GM12864 (cell line): ENCODE results near the gene SEMA6B.

ENCODE experiments used
- DNase-seq: peaks from one replicate; pipeline ENCODE4 v3.0.0-alpha.2; 2011; ENCODE audit warnings: low read depth
- H3K4me3 ChIP-seq: 2 replicates; pipeline ENCODE4 v1.5.1; 2011; ENCODE audit warnings: mild to moderate bottlenecking, low read depth, low read length, control low read depth
- TF ChIP-seq, protein P1 (sequence below): IDR thresholded peaks from 2 replicates; pipeline ENCODE4 v1.5.1; 2011; ENCODE audit warnings: low read depth, mild to moderate bottlenecking, moderate library complexity, low read length, control low read depth, inconsistent platforms; ENCODE audit errors: missing control alignments

Gene SEMA6B

GRCh38 chr19:4522291-4523002 is 37.0 kb downstream of the SEMA6B start:
- TF ChIP-seq, protein P1, sequence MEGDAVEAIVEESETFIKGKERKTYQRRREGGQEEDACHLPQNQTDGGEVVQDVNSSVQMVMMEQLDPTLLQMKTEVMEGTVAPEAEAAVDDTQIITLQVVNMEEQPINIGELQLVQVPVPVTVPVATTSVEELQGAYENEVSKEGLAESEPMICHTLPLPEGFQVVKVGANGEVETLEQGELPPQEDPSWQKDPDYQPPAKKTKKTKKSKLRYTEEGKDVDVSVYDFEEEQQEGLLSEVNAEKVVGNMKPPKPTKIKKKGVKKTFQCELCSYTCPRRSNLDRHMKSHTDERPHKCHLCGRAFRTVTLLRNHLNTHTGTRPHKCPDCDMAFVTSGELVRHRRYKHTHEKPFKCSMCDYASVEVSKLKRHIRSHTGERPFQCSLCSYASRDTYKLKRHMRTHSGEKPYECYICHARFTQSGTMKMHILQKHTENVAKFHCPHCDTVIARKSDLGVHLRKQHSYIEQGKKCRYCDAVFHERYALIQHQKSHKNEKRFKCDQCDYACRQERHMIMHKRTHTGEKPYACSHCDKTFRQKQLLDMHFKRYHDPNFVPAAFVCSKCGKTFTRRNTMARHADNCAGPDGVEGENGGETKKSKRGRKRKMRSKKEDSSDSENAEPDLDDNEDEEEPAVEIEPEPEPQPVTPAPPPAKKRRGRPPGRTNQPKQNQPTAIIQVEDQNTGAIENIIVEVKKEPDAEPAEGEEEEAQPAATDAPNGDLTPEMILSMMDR, result no peak
- no peak overlapping the region for H3K4me3 ChIP-seq

DNA sequence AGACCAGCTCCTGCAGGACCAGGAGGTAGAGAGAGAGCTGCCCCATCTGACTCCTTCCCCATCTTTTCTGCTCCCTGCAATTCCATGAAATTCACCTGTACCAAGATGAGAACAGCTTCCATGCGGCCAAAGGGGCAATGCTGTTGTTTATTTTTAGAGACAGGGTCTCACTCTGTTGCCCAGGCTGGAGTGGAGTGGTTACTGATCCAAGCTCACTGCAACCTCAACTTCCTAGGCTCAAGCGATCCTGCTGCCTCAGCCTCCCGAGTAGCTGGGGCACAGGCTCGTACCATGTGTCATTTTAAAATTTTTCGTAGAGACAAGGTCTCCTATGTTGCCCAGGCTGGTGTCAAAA is 37.6 kb downstream of the SEMA6B start:
- TF ChIP-seq, protein P1, result no peak
- DNase-seq, result no peak
- no peak overlapping the region for H3K4me3 ChIP-seq

More at GRCh38 chr19:4522291-4523002, 37.0 kb downstream of the SEMA6B start:
- no peak for DNase-seq

- TF ChIP-seq, protein P1, result no peak
- H3K4me3 ChIP-seq, result no peak overlapping the region
- DNase-seq, result no peak
Measured at GRCh38 chr19:4521170-4521887, 38.2 kb downstream of the SEMA6B start.

DNA sequence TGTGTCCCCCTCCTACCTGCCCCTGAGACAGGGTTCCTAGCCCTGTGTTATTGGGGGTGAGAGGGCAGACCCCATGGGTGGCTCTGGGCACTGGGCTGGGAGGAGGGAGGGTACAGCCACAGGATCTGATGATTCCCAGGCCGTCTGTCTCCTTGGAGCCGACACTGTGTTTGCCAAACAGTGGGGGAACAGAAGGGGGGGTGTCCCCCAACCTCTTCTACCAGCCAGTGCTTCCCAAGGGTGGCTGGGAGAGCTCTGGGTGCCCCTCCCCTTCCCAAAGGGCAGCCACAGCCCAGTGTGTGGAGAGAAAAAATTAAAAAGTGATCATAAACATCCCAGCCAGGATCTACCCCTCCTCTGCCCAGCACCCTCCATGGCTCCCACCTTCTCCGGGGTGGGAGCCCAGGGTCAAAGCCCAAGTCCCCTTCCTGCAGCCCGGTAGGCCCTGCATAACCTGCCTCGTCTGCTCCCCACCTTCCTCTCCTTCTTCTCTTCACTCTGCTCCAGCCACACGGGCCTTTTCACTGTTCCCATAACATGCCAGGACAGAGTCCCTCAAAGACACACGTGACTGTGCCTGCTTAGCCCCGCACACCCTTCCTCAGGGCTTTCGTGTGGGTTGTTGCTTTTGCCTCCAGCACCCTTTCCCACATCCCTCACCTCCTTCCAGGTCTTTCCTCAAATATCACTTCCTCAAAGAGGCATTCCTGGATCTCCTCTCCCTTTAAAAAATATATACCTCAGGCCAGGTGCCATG is 39.8 kb downstream of the SEMA6B start:
- no peak for DNase-seq
- TF ChIP-seq, protein P1, result no peak
- H3K4me3 ChIP-seq, result no peak overlapping the region

GRCh38 chr19:4519172-4519496 is 40.4 kb downstream of the SEMA6B start:
- TF ChIP-seq, protein P1, result no peak
- no peak for DNase-seq
- no peak overlapping the region for H3K4me3 ChIP-seq

DNA sequence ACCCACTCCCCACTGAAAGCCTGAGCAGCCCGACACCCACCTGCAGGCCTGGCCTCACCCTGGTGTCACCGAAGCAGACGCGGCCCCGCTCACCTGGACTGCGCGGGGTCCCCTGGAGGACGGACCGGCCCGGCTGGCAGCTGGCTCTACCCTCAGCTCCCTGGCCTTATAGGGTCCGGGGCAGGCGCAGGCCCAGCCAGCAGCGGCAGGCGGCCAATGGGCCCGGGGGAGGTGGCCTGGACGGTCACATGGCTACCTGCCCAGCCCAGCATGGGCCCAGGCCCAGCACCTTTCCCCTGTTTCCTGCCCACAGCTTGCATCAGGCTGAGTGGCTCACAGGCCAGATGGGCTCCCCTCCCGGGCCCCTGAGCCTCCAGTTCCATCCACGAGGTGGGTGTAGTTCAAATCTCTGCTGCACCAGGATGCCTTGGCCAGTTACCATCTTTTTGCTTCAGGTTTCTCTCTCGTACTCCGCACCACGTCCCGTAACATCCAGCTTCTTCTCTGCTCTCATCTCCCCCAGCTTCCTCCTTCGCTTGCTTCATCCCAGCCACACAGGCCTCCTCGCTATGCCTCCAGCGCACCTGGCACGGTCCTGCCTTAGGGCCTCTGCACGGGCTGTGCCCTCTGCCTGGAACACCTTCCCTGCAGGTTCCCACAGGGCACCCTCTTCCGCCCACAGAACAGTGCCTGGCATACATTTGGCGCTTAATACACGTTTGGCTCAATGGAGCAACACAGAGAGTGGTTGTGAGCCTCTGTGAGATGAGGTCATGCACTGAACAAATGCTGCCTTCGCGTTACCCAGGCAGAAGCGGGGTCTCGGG is 40.9 kb downstream of the SEMA6B start, which contains the start of gene PLIN4:
Gene PLIN4 (minus strand): TSS at position 142 of the 827 bp plus-strand sequence. CDS start 214 bp downstream, outside the sequence.
- DNase-seq, result no peak
- H3K4me3 ChIP-seq, result no peak within 1 kb of the TSS
- TF ChIP-seq, protein P1, result no peak
